H9 (cell line): ENCODE results near the gene DGKG. TPM values are rescaled to one million over a fixed set of nuclear protein-coding genes. Genes with fewer than 3 reads are reported as not detected.

ENCODE experiments used
- DNase-seq: peaks from one replicate; pipeline ENCODE4 v3.0.0-alpha.2; 2017
- H2AFZ ChIP-seq: one replicate; pipeline ENCODE4 v1.6.1; 2013; ENCODE audit warnings: mild to moderate bottlenecking, low read length, control low read depth, moderate library complexity
- H2AK5ac ChIP-seq: 2 replicates; pipeline ENCODE4 v1.6.1; 2013; ENCODE audit warnings: low read length, control low read depth, mixed read lengths; ENCODE audit not compliant: insufficient read length
- H2BK120ac ChIP-seq: one replicate; pipeline ENCODE4 v1.6.1; 2013; ENCODE audit warnings: low read depth, mild to moderate bottlenecking, low read length, control low read depth, inconsistent platforms; ENCODE audit not compliant: poor library complexity, severe bottlenecking
- H2BK12ac ChIP-seq: 2 replicates; pipeline ENCODE4 v1.6.1; 2013; ENCODE audit warnings: low read length, control low read depth, mixed read lengths, low read depth; ENCODE audit not compliant: insufficient read length
- H2BK15ac ChIP-seq: 2 replicates; pipeline ENCODE4 v1.6.1; 2013; ENCODE audit warnings: low read depth, low read length, control low read depth
- H2BK20ac ChIP-seq: one replicate; pipeline ENCODE4 v1.6.1; 2013; ENCODE audit warnings: low read depth, mild to moderate bottlenecking, low read length, control low read depth, inconsistent platforms; ENCODE audit not compliant: poor library complexity, severe bottlenecking
- H2BK5ac ChIP-seq: 2 replicates; pipeline ENCODE4 v1.6.1; 2013; ENCODE audit warnings: low read length, control low read depth, mixed read lengths; ENCODE audit not compliant: insufficient read length
- H3K14ac ChIP-seq: 2 replicates; pipeline ENCODE4 v1.6.1; 2013; ENCODE audit warnings: low read length, control low read depth; ENCODE audit not compliant: insufficient read depth
- H3K18ac ChIP-seq: 2 replicates; pipeline ENCODE4 v1.6.1; 2013; ENCODE audit warnings: low read depth, mild to moderate bottlenecking, mixed read lengths, low read length, control low read depth; ENCODE audit not compliant: insufficient read length
- H3K23ac ChIP-seq: 2 replicates; pipeline ENCODE4 v1.6.1; 2013; ENCODE audit warnings: low read length, control low read depth, mixed read lengths, low read depth; ENCODE audit not compliant: insufficient read length
- H3K23me2 ChIP-seq: 2 replicates; pipeline ENCODE4 v1.6.1; 2013; ENCODE audit warnings: low read depth, mild to moderate bottlenecking, mixed read lengths, low read length, control low read depth; ENCODE audit not compliant: insufficient read length, poor library complexity, severe bottlenecking
- H3K27ac ChIP-seq: 2 replicates; pipeline ENCODE4 v1.5.1; 2013; ENCODE audit warnings: low read length, control low read depth, mixed read lengths, low read depth; ENCODE audit not compliant: insufficient read length
- H3K27me3 ChIP-seq: 2 replicates; pipeline ENCODE4 v1.6.1; 2013; ENCODE audit warnings: low read length, control low read depth, inconsistent platforms; ENCODE audit not compliant: insufficient read depth
- H3K4ac ChIP-seq: 2 replicates; pipeline ENCODE4 v1.6.1; 2013; ENCODE audit warnings: low read depth, mild to moderate bottlenecking, control low read depth, inconsistent platforms, low read length, moderate library complexity
- H3K4me1 ChIP-seq: 2 replicates; pipeline ENCODE4 v1.6.1; 2013; ENCODE audit warnings: low read length, control low read depth, inconsistent platforms; ENCODE audit not compliant: insufficient read depth
- H3K4me2 ChIP-seq: 2 replicates; pipeline ENCODE4 v1.6.1; 2013; ENCODE audit warnings: low read length, control low read depth, mixed read lengths; ENCODE audit not compliant: insufficient read length, insufficient read depth
- H3K56ac ChIP-seq: 2 replicates; pipeline ENCODE4 v1.6.1; 2013; ENCODE audit warnings: low read depth, mild to moderate bottlenecking, mixed read lengths, low read length, control low read depth; ENCODE audit not compliant: insufficient read length
- H3K79me1 ChIP-seq: 2 replicates; pipeline ENCODE4 v1.6.1; 2013; ENCODE audit warnings: low read depth, mild to moderate bottlenecking, moderate library complexity, low read length, control low read depth, inconsistent platforms; ENCODE audit not compliant: insufficient read depth, poor library complexity, severe bottlenecking
- H3K79me2 ChIP-seq: 2 replicates; pipeline ENCODE4 v1.6.1; 2013; ENCODE audit warnings: low read length, control low read depth, inconsistent platforms; ENCODE audit not compliant: insufficient read depth
- H3K9ac ChIP-seq: 2 replicates; pipeline ENCODE4 v1.6.1; 2013; ENCODE audit warnings: low read length, control low read depth, mixed read lengths; ENCODE audit not compliant: insufficient read length; ENCODE audit errors: extremely low read depth
- H3K9me3 ChIP-seq: one replicate; pipeline ENCODE4 v1.6.1; 2013; ENCODE audit warnings: low read depth, low read length, inconsistent platforms; ENCODE audit not compliant: control insufficient read depth
- H3T11ph ChIP-seq: one replicate; pipeline ENCODE4 v1.6.1; 2013; ENCODE audit warnings: mild to moderate bottlenecking, low read length, control low read depth, inconsistent platforms
- H4K20me1 ChIP-seq: one replicate; pipeline ENCODE4 v1.6.1; 2013; ENCODE audit not compliant: control insufficient read depth, insufficient read length, insufficient read depth
- H4K5ac ChIP-seq: 2 replicates; pipeline ENCODE4 v1.6.1; 2013; ENCODE audit warnings: low read depth, mild to moderate bottlenecking, mixed read lengths, low read length, control low read depth; ENCODE audit not compliant: insufficient read length
- H4K8ac ChIP-seq: replicated peaks from 2 replicates; pipeline ENCODE4 v1.6.1; 2013; ENCODE audit warnings: low read length, control low read depth, mixed read lengths, low read depth; ENCODE audit not compliant: insufficient read length
- H4K91ac ChIP-seq: 2 replicates; pipeline ENCODE4 v1.6.1; 2013; ENCODE audit warnings: low read depth, mild to moderate bottlenecking, moderate library complexity, mixed read lengths, low read length, control low read depth; ENCODE audit not compliant: insufficient read length
- H3K27ac Mint-ChIP-seq, 3 experiments: 2 replicates in 2 of 3; 3 replicates in 1 of 3; pipeline ENCODE4 v1.8.0; 2020 to 2021; ENCODE audit warnings: mixed read lengths in 3 of 3, mild to moderate bottlenecking in 1 of 3, moderate library complexity in 1 of 3
- H3K27me3 Mint-ChIP-seq: 2 replicates; pipeline ENCODE4 v1.8.0; 2021; ENCODE audit warnings: low read depth, mild to moderate bottlenecking, moderate library complexity, mixed read lengths
- H3K36me3 Mint-ChIP-seq, 3 experiments: 2 replicates in 2 of 3; 3 replicates in 1 of 3; pipeline ENCODE4 v1.8.0; 2020 to 2021; ENCODE audit warnings: low read depth in 3 of 3, mixed read lengths in 3 of 3; ENCODE audit not compliant: insufficient read depth in 1 of 3
- H3K4me1 Mint-ChIP-seq, 2 experiments: 2 replicates each; pipeline ENCODE4 v1.8.0; 2020; ENCODE audit warnings: mixed read lengths in 2 of 2
- H3K4me3 Mint-ChIP-seq, 2 experiments: 2 replicates in 1 of 2; 3 replicates in 1 of 2; pipeline ENCODE4 v1.8.0; 2020 to 2021; ENCODE audit warnings: mild to moderate bottlenecking in 2 of 2, mixed read lengths in 2 of 2, moderate library complexity in 1 of 2
- H3K9me3 Mint-ChIP-seq, 2 experiments: 2 replicates in 1 of 2; 3 replicates in 1 of 2; pipeline ENCODE4 v1.8.0; 2020; ENCODE audit warnings: mild to moderate bottlenecking in 2 of 2, mixed read lengths in 2 of 2, moderate library complexity in 1 of 2
- CTCF ChIP-seq: fragments of 200-600 bp; sonication (generic); conservative IDR thresholded peaks from 3 replicates; pipeline ENCODE4 v1.8.0; 2021; ENCODE audit warnings: antibody characterized with exemption, mild to moderate bottlenecking
- WGBS: extraction: QIAGEN DNeasy Blood & Tissue Kit; methylation state at CpG from one replicate; pipeline ENCODE4 v1.1.7; 2013; ENCODE audit warnings: missing lambda C conversion rate, low lambda C conversion rate, mixed read lengths; ENCODE audit not compliant: insufficient read length; ENCODE audit errors: extremely low coverage; 5-methylcytosine and 5-hydroxymethylcytosine counted together
- total RNA-seq: library from RNA; stranded (reverse); gene quantifications from 2 replicates; pipeline ENCODE4 v1.2.1, GENCODE V29; 2021

Gene DGKG
- total RNA-seq, 1 experiment from 2014 or later, result not detected

- Histone ChIP-seq H3K9me3 (no peaks in the 10 kb centered on the region), H2AK5ac (no peak overlapping the region), H2BK120ac (no peak overlapping the region), H2BK20ac (no peak overlapping the region), H3K14ac (no peak overlapping the region), H3K79me2 (no peaks in the 10 kb centered on the region), H3T11ph (no peak overlapping the region), H4K91ac (no peak overlapping the region), H4K20me1 (no peaks in the 10 kb centered on the region), H3K9ac (no peak overlapping the region), H2BK12ac (no peak overlapping the region), H3K4me2 (no peak overlapping the region), H2BK15ac (no peak overlapping the region), H3K27me3 (no peaks in the 10 kb centered on the region), H3K27ac (no peak overlapping the region), H2AFZ (no peak overlapping the region), H3K23ac (no peak overlapping the region), H4K8ac (no peak overlapping the region), H2BK5ac (no peak overlapping the region), H3K79me1 (no peaks in the 10 kb centered on the region), H3K18ac (no peak overlapping the region), H3K4ac (no peak overlapping the region), H3K4me1 (no peaks in the 10 kb centered on the region), H3K23me2 (no peaks in the 10 kb centered on the region), H4K5ac (no peak overlapping the region), H3K56ac (no peak overlapping the region)
- Mint-ChIP-seq H3K4me3 (no peak overlapping the region), H3K9me3 (no peaks in the 10 kb centered on the region), H3K27me3 (peaks cover 25% of the 10 kb centered on the region), H3K36me3 (no peaks in the 10 kb centered on the region), H3K4me1 (peaks cover 20 to 24% of the 10 kb centered on the region in 2 experiments), H3K27ac (peak overlapping the region in 1 of 3 experiments; percentile 75; a peak in 1 of 7 replicates)
- no peak for TF ChIP-seq CTCF
- no peak for DNase-seq
- no CpG with 5 or more reads among the region's 4 CpGs for WGBS
These were observed 101.3 kb downstream of the DGKG start for GRCh38 chr3:186260726-186261125.
